ENCODE results near the gene ZDHHC14. TPM values are rescaled to one million over a fixed set of nuclear protein-coding genes. Genes with fewer than 3 reads are reported as not detected.

The ZDHHC14 gene
- polyA plus RNA-seq, 1 donor (not counting 4 experiments of a cell fraction or from before 2014, with no cell fraction given), result 6.4 TPM

DNA sequence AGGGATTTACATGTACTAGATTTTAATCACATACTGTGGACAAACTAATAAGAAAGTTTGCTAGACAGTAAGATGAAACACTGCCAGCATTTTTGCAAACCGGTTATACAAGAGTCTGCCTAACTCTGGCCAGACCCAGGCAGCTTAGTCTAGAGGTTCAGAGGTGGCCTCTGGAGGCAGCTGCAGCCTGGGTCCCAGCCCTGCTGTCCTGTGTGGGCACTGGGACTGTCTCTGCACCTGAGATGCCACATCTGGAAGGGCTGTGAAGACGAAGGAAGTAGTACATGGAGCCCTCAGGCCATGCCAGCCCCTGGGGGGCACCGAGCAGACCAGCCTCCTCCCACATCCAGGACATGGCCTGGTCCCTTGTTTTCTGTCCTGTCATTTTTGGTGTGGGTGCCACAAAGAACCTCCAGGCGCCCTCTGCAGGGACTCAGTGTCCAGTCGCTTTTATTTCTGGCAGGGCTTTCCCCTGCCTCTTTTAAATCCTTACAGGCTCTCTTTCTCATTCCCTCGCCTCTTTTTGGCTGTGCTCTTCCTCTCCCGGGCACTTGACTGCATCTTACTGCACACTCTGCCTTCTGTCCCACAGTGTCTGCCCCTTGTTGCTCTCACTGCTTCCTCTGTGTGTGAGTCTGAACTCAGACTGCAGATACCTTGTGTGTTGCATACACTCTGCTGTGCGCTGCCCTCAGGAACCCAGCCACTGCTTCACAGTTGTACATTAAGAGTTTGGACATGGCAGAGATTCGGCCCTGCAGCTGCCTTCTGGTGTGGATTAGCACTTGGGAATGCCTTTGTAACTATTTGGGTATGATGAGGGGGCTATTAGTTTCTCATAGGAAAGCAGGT, 216.7 kb downstream of the ZDHHC14 start:
- no peaks in the 10 kb centered on the region for H3K79me2 ChIP-seq (ENCODE audit: control insufficient read depth, insufficient read depth, low read length)
- H3K9me3 ChIP-seq (ENCODE audit: control insufficient read depth, low read depth, low read length), result no peaks in the 10 kb centered on the region
- no peak overlapping the region for H3K27ac ChIP-seq (ENCODE audit: control insufficient read depth, insufficient read depth, low read length)
- dilution Hi-C loops (cut with MboI; ENCODE audit: extremely low pct_ligation_motif_present, low sequenced_read_pairs), result no loop called here
- no peaks in the 10 kb centered on the region for H3K9me1 ChIP-seq (ENCODE audit: control insufficient read depth, extremely low read depth, insufficient read depth, low read length)
- peaks cover 0 to 3% of the 10 kb centered on the region in 2 experiments for H3K36me3 ChIP-seq (ENCODE audit: control insufficient read depth in 2 of 2, extremely low read depth in 1 of 2, insufficient read depth in 2 of 2, low read length in 2 of 2)
- H2AFZ ChIP-seq (ENCODE audit: control insufficient read depth, low read length), result no peak overlapping the region
- FAIRE-seq (no peak), DNase-seq (ENCODE audit: low read depth, low spot score) (no peak)
- no peak overlapping the region for H3K4me2 ChIP-seq (ENCODE audit: control insufficient read depth, extremely low read depth, insufficient read depth, low read depth, low read length)
- H3K9ac ChIP-seq (ENCODE audit: control insufficient read depth, extremely low read depth, insufficient read depth, low read length), result no peak overlapping the region
- H3K27me3 ChIP-seq (ENCODE audit: control insufficient read depth, extremely low read depth, insufficient read depth, low read length), result no peaks in the 10 kb centered on the region
- no peaks in the 10 kb centered on the region for H4K20me1 ChIP-seq (ENCODE audit: control insufficient read depth, extremely low read depth, insufficient read depth, low read length)
- TF ChIP-seq, protein P1, sequence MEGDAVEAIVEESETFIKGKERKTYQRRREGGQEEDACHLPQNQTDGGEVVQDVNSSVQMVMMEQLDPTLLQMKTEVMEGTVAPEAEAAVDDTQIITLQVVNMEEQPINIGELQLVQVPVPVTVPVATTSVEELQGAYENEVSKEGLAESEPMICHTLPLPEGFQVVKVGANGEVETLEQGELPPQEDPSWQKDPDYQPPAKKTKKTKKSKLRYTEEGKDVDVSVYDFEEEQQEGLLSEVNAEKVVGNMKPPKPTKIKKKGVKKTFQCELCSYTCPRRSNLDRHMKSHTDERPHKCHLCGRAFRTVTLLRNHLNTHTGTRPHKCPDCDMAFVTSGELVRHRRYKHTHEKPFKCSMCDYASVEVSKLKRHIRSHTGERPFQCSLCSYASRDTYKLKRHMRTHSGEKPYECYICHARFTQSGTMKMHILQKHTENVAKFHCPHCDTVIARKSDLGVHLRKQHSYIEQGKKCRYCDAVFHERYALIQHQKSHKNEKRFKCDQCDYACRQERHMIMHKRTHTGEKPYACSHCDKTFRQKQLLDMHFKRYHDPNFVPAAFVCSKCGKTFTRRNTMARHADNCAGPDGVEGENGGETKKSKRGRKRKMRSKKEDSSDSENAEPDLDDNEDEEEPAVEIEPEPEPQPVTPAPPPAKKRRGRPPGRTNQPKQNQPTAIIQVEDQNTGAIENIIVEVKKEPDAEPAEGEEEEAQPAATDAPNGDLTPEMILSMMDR (optimal IDR thresholded peaks at IDR 0.05 in 1 of 3, IDR thresholded peaks at IDR 0.05 in 1 of 3, conservative IDR thresholded peaks at IDR 0.05 in 1 of 3; ENCODE audit: extremely low read depth in 1 of 3, insufficient read depth in 2 of 3, low read length in 3 of 3), result peak; percentile 36 to 51 (median 49)
- no peak for TF ChIP-seq EZH2 (IDR thresholded peaks at IDR 0.05; ENCODE audit: low read length)
- H3K4me3 ChIP-seq (ENCODE audit: control insufficient read depth in 2 of 3, extremely low read depth in 1 of 3, insufficient read depth in 2 of 3, low read depth in 1 of 3, low read length in 3 of 3), result no peak overlapping the region
- no peaks in the 10 kb centered on the region for H3K4me1 ChIP-seq (ENCODE audit: control insufficient read depth, extremely low read depth, insufficient read depth, low read length)

- Histone ChIP-seq H3K9me1 (ENCODE audit: control insufficient read depth, extremely low read depth, insufficient read depth, low read length) (no peaks in the 10 kb centered on the region), H3K9ac (ENCODE audit: control insufficient read depth, extremely low read depth, insufficient read depth, low read length) (no peak overlapping the region), H3K4me2 (ENCODE audit: control insufficient read depth, extremely low read depth, insufficient read depth, low read depth, low read length) (no peak overlapping the region), H3K27me3 (ENCODE audit: control insufficient read depth, extremely low read depth, insufficient read depth, low read length) (no peaks in the 10 kb centered on the region), H3K4me1 (ENCODE audit: control insufficient read depth, extremely low read depth, insufficient read depth, low read length) (no peaks in the 10 kb centered on the region), H3K27ac (ENCODE audit: control insufficient read depth, insufficient read depth, low read length) (no peak overlapping the region), H3K79me2 (ENCODE audit: control insufficient read depth, insufficient read depth, low read length) (no peaks in the 10 kb centered on the region), H3K9me3 (ENCODE audit: control insufficient read depth, low read depth, low read length) (no peaks in the 10 kb centered on the region), H2AFZ (ENCODE audit: control insufficient read depth, low read length) (no peak overlapping the region), H3K4me3 (ENCODE audit: control insufficient read depth in 2 of 3, extremely low read depth in 1 of 3, insufficient read depth in 2 of 3, low read depth in 1 of 3, low read length in 3 of 3) (no peak overlapping the region), H4K20me1 (ENCODE audit: control insufficient read depth, extremely low read depth, insufficient read depth, low read length) (no peaks in the 10 kb centered on the region), H3K36me3 (ENCODE audit: control insufficient read depth in 2 of 2, extremely low read depth in 1 of 2, insufficient read depth in 2 of 2, low read length in 2 of 2) (peaks cover 0 to 2% of the 10 kb centered on the region in 2 experiments)
- TF ChIP-seq EZH2 (IDR thresholded peaks at IDR 0.05; ENCODE audit: low read length), result no peak
- TF ChIP-seq, protein P1 (optimal IDR thresholded peaks at IDR 0.05 in 1 of 3, IDR thresholded peaks at IDR 0.05 in 1 of 3, conservative IDR thresholded peaks at IDR 0.05 in 1 of 3; ENCODE audit: extremely low read depth in 1 of 3, insufficient read depth in 2 of 3, low read length in 3 of 3), result no peak
- dilution Hi-C loops (cut with MboI; ENCODE audit: extremely low pct_ligation_motif_present, low sequenced_read_pairs), result no loop called here
- DNase-seq (ENCODE audit: low read depth, low spot score) (no peak), FAIRE-seq (no peak)
Measured at GRCh38 chr6:157599191-157599590, 218.2 kb downstream of the ZDHHC14 start.
